Measurements from ENCODE around the gene ZNF652.

GRCh38 chr17:49269356-49269755 is 92.7 kb downstream of the ZNF652 start:
- TF ChIP-seq CTCF (IDR thresholded peaks at IDR 0.05) (no peak), POLR2AphosphoS5 (IDR thresholded peaks at IDR 0.05; ENCODE audit: insufficient read depth in 1 of 2, low read depth in 1 of 2) (no peak), POLR2A (IDR thresholded peaks at IDR 0.05) (no peak)

All from vagina (tissue), 2 donors.